ENCODE data around the gene ISM1.

DNA sequence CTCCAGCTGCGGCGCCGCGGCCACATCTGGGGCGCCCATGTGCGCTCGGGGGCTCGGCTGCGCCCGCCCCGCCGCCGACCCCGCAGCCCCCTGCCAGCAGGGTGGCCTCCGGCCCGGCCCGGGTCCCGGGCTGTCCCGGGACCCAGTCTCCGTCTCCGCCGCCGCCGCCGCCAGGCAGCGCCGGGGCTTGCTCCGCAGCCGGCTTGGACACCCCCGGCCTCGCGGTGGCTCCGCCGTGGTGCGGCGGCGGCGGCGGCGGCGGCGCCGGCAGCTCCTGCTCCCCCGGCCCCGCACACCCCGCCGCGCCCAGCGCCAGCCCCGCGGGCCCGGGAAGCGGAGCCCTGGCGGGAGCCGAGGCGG lies 219 bp downstream of the ISM1 start:
- TF ChIP-seq, protein P1, sequence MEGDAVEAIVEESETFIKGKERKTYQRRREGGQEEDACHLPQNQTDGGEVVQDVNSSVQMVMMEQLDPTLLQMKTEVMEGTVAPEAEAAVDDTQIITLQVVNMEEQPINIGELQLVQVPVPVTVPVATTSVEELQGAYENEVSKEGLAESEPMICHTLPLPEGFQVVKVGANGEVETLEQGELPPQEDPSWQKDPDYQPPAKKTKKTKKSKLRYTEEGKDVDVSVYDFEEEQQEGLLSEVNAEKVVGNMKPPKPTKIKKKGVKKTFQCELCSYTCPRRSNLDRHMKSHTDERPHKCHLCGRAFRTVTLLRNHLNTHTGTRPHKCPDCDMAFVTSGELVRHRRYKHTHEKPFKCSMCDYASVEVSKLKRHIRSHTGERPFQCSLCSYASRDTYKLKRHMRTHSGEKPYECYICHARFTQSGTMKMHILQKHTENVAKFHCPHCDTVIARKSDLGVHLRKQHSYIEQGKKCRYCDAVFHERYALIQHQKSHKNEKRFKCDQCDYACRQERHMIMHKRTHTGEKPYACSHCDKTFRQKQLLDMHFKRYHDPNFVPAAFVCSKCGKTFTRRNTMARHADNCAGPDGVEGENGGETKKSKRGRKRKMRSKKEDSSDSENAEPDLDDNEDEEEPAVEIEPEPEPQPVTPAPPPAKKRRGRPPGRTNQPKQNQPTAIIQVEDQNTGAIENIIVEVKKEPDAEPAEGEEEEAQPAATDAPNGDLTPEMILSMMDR (IDR thresholded peaks at IDR 0.05; ENCODE audit: poor library complexity, severe bottlenecking) = no peak
- TF ChIP-seq POLR2AphosphoS5 (IDR thresholded peaks at IDR 0.05) = no peak
- TF ChIP-seq, protein P2, sequence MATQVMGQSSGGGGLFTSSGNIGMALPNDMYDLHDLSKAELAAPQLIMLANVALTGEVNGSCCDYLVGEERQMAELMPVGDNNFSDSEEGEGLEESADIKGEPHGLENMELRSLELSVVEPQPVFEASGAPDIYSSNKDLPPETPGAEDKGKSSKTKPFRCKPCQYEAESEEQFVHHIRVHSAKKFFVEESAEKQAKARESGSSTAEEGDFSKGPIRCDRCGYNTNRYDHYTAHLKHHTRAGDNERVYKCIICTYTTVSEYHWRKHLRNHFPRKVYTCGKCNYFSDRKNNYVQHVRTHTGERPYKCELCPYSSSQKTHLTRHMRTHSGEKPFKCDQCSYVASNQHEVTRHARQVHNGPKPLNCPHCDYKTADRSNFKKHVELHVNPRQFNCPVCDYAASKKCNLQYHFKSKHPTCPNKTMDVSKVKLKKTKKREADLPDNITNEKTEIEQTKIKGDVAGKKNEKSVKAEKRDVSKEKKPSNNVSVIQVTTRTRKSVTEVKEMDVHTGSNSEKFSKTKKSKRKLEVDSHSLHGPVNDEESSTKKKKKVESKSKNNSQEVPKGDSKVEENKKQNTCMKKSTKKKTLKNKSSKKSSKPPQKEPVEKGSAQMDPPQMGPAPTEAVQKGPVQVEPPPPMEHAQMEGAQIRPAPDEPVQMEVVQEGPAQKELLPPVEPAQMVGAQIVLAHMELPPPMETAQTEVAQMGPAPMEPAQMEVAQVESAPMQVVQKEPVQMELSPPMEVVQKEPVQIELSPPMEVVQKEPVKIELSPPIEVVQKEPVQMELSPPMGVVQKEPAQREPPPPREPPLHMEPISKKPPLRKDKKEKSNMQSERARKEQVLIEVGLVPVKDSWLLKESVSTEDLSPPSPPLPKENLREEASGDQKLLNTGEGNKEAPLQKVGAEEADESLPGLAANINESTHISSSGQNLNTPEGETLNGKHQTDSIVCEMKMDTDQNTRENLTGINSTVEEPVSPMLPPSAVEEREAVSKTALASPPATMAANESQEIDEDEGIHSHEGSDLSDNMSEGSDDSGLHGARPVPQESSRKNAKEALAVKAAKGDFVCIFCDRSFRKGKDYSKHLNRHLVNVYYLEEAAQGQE (IDR thresholded peaks at IDR 0.05; ENCODE audit: borderline replicate concordance) = no peak

Data from neural cell (in vitro differentiated cells).